ENCODE data around the gene TAF5.

DNA sequence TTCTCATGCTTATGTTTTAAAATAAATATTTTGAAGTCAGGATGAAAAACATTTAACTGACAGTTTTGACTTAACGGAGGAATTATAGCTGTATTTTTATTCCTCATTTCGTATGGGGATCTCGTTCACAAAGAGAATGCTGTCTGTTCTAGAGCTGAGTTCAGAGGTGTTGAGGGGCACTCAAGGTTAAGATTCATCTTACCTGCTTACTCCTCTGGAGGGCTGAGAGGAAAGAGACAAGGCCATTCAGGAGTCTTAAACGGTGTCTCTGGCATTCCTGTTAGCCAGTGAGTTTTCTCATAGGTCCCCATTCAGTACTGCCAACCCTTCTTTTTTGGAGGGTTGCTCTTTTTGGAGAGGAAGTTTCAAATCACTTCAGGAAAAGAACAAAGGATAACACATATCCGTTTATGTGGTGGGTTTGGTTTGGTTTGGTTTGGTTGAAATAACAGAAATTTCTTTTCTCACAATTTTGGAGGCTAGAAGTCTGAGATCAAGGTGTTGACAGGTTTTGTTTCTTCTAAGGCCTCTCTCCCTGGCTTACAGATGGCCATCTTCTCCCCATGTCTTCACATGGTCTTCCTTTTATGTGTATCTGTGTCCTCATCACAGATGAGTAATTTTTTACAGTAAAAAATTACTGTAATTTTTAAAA lies 61.3 kb downstream of the TAF5 start:
- TF ChIP-seq, protein P1, sequence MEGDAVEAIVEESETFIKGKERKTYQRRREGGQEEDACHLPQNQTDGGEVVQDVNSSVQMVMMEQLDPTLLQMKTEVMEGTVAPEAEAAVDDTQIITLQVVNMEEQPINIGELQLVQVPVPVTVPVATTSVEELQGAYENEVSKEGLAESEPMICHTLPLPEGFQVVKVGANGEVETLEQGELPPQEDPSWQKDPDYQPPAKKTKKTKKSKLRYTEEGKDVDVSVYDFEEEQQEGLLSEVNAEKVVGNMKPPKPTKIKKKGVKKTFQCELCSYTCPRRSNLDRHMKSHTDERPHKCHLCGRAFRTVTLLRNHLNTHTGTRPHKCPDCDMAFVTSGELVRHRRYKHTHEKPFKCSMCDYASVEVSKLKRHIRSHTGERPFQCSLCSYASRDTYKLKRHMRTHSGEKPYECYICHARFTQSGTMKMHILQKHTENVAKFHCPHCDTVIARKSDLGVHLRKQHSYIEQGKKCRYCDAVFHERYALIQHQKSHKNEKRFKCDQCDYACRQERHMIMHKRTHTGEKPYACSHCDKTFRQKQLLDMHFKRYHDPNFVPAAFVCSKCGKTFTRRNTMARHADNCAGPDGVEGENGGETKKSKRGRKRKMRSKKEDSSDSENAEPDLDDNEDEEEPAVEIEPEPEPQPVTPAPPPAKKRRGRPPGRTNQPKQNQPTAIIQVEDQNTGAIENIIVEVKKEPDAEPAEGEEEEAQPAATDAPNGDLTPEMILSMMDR (conservative IDR thresholded peaks at IDR 0.05; ENCODE audit: low read depth, low read length): no peak
- TF ChIP-seq EZH2 (IDR thresholded peaks at IDR 0.05; ENCODE audit: low read length, unreplicated experiment): no peak
- TF ChIP-seq EZH2phosphoT487 (IDR thresholded peaks at IDR 0.05; ENCODE audit: borderline replicate concordance, low read length): no peak

All from PC-3 (cell line).